ENCODE measurements around the gene CRELD1. TPM values are rescaled to one million over a fixed set of nuclear protein-coding genes. Genes with fewer than 3 reads are reported as not detected.
A peak's percentile ranks its signal among the peaks of the same experiment; 100 is the strongest.

CRELD1 gene
- total and polyA plus RNA-seq, 2 of the 13 experiments (the other 11 are each of a cell fraction or from before 2014, with no cell fraction given) = 27.1 to 61.9 TPM

- TSS peak; percentile 80 for BruUV-seq (replicated peaks)
- Histone ChIP-seq H3K27ac (ENCODE audit: extremely low read length, insufficient read depth, low read length) (peak overlapping the region; percentile 65), H3K79me2 (ENCODE audit: insufficient read depth, low read length) (peaks cover 35% of the 10 kb centered on the region), H2AFZ (ENCODE audit: low read length) (peak overlapping the region; percentile 97), H3K9me3 (ENCODE audit: low read length) (no peaks in the 10 kb centered on the region), H3K4me1 (ENCODE audit: insufficient read depth, low read length) (peaks cover 25% of the 10 kb centered on the region), H4K20me1 (ENCODE audit: insufficient read depth, low read length) (no peaks in the 10 kb centered on the region), H3K27me3 (ENCODE audit: control insufficient read depth in 1 of 2, insufficient read depth in 2 of 2, low read length in 2 of 2) (no peaks in the 10 kb centered on the region; a peak in 1 of 5 replicates), H3K4me3 (replicated peaks in 1 of 3; ENCODE audit: insufficient read depth in 1 of 3, low read depth in 2 of 3, low read length in 3 of 3) (peak overlapping the region; percentile 78 to 100 (median 95)), H3K4me2 (ENCODE audit: low read depth, low read length) (peak overlapping the region; percentile 75), H3K36me3 (replicated peaks in 1 of 2; ENCODE audit: control insufficient read depth in 1 of 2, insufficient read depth in 2 of 2, low read length in 2 of 2) (peaks cover 0 to 2% of the 10 kb centered on the region in 2 experiments; a peak in 1 of 5 replicates), H3K9ac (ENCODE audit: insufficient read depth, low read depth, low read length) (peak overlapping the region; percentile 84)
- ATAC-seq = peak; percentile 73
- intact Hi-C loops (cut with micrococcal nuclease; ENCODE audit: unreplicated experiment) = loop anchor here (5.0 kb wide), 1 partner anchor 41 kb away; the partner anchor contains the start of gene FANCD2
- ChIA-PET POLR2A (interaction anchor here (0.7 to 1.4 kb wide), 7 partner anchors 9 to 237 kb away, joined by 3 to 6 read pairs (median 4); partner anchors contain the start of gene FANCD2), CTCF (ENCODE audit: low intra/inter-chr PET ratio, low total read pairs) (no interaction called here)
- FAIRE-seq = no peak
- DNase-seq (ENCODE audit: low spot score) = no peak
- 0% methylated on average over 12 of the region's 17 CpGs for WGBS (ENCODE audit: low lambda C conversion rate)
- in situ Hi-C loops (cut with HindIII; ENCODE audit: extremely low pct_ligation_motif_present, low pct_unique_long_range_greater_than_20kb) = no loop called here
- TF ChIP-seq POGK (CRISPR knock-in tag; conservative IDR thresholded peaks at IDR 0.05) (no peak), HDAC6 (IDR thresholded peaks at IDR 0.05; ENCODE audit: low read depth, low read length) (no peak), CCAR2 (optimal IDR thresholded peaks at IDR 0.05; ENCODE audit: low read depth, low read length) (no peak), GABPB1 (CRISPR knock-in tag; IDR thresholded peaks at IDR 0.05) (0 out of 2 replicates have a peak, but pooled peaks have one; percentile 28), PHF21A (CRISPR knock-in tag; IDR thresholded peaks at IDR 0.05) (0 out of 2 replicates have a peak, but pooled peaks have one; percentile 4), BCL3 (CRISPR knock-in tag; IDR thresholded peaks at IDR 0.05) (0 out of 2 replicates have a peak, but pooled peaks have one; percentile 4), REXO4 (CRISPR knock-in tag; IDR thresholded peaks at IDR 0.05; ENCODE audit: borderline replicate concordance) (0 out of 2 replicates have a peak, but pooled peaks have one; percentile 23), SNAPC4 (CRISPR knock-in tag; IDR thresholded peaks at IDR 0.05) (peak; percentile 9; the same call in 1 of the 2 replicates), ZNF720 (CRISPR knock-in tag; IDR thresholded peaks at IDR 0.05) (no peak), ZNF749 (CRISPR knock-in tag; IDR thresholded peaks at IDR 0.05; ENCODE audit: borderline replicate concordance) (peak; percentile 75; the same call in 1 of the 2 replicates), NCOA5 (CRISPR knock-in tag; IDR thresholded peaks at IDR 0.05) (no peak), ZNF879 (CRISPR knock-in tag; IDR thresholded peaks at IDR 0.05) (peak; percentile 11; the same call in 1 of the 2 replicates), ZNF468 (CRISPR knock-in tag; IDR thresholded peaks at IDR 0.05) (0 out of 2 replicates have a peak, but pooled peaks have one; percentile 32), HOXA3 (CRISPR knock-in tag; IDR thresholded peaks at IDR 0.05) (no peak), TCF12 (IDR thresholded peaks at IDR 0.05) (no peak), TCF12 (CRISPR knock-in tag; IDR thresholded peaks at IDR 0.05) (peak; percentile 8; the same call in 1 of the 2 replicates), NFYB (CRISPR knock-in tag; IDR thresholded peaks at IDR 0.05) (no peak)
Measured at GRCh38 chr3:9986230-9986725, 52.6 kb downstream of the CRELD1 start.
